Measurements from ENCODE around the gene MAST3.

Gene MAST3

GRCh38 chr19:18159810-18160209 is 62.2 kb downstream of the MAST3 start:
- TF ChIP-seq CTCF (IDR thresholded peaks at IDR 0.05; ENCODE audit: low read depth, low read length) (no peak), MYC (IDR thresholded peaks at IDR 0.05; ENCODE audit: low read depth, low read length) (no peak), POLR2A (IDR thresholded peaks at IDR 0.05; ENCODE audit: extremely low read depth, insufficient read length) (no peak), MAX (IDR thresholded peaks at IDR 0.05; ENCODE audit: low read depth, low read length) (no peak)
- DNase-seq (ENCODE audit: low read depth), result no peak
- H3K4me3 ChIP-seq (ENCODE audit: low read depth, low read length), result no peak overlapping the region

- DNase-seq (ENCODE audit: low read depth), result no peak
- no peak overlapping the region for H3K4me3 ChIP-seq (ENCODE audit: low read depth, low read length)
- TF ChIP-seq CTCF (IDR thresholded peaks at IDR 0.05; ENCODE audit: low read depth, low read length) (no peak), MAX (IDR thresholded peaks at IDR 0.05; ENCODE audit: low read depth, low read length) (no peak), MYC (IDR thresholded peaks at IDR 0.05; ENCODE audit: low read depth, low read length) (no peak), POLR2A (IDR thresholded peaks at IDR 0.05; ENCODE audit: extremely low read depth, insufficient read length) (no peak)
Observed at GRCh38 chr19:18160493-18160970, 63.0 kb downstream of the MAST3 start.

- TF ChIP-seq MAX (IDR thresholded peaks at IDR 0.05; ENCODE audit: low read depth, low read length), result peak; percentile 45; the same call in 1 of the 2 replicates
- TF ChIP-seq POLR2A (IDR thresholded peaks at IDR 0.05; ENCODE audit: extremely low read depth, insufficient read length), result peak; percentile 48
- peak; percentile 65 for TF ChIP-seq MYC (IDR thresholded peaks at IDR 0.05; ENCODE audit: low read depth, low read length)
- no peak for TF ChIP-seq CTCF (IDR thresholded peaks at IDR 0.05; ENCODE audit: low read depth, low read length)
- no peak overlapping the region for H3K4me3 ChIP-seq (ENCODE audit: low read depth, low read length)
- peak; percentile 69 for DNase-seq (ENCODE audit: low read depth)
Observed at GRCh38 chr19:18160971-18161635, 63.5 kb downstream of the MAST3 start.

GRCh38 chr19:18161636-18162002 is 64.0 kb downstream of the MAST3 start:
- no peak for DNase-seq (ENCODE audit: low read depth)

GRCh38 chr19:18164072-18164471 is 66.5 kb downstream of the MAST3 start:
- TF ChIP-seq CTCF (IDR thresholded peaks at IDR 0.05; ENCODE audit: low read depth, low read length) (no peak), MYC (IDR thresholded peaks at IDR 0.05; ENCODE audit: low read depth, low read length) (no peak), MAX (IDR thresholded peaks at IDR 0.05; ENCODE audit: low read depth, low read length) (no peak), POLR2A (IDR thresholded peaks at IDR 0.05; ENCODE audit: extremely low read depth, insufficient read length) (no peak)
- H3K4me3 ChIP-seq (ENCODE audit: low read depth, low read length), result no peak overlapping the region
- no peak for DNase-seq (ENCODE audit: low read depth)

More at GRCh38 chr19:18161636-18162002, 64.0 kb downstream of the MAST3 start:
- no peak for TF ChIP-seq MAX (IDR thresholded peaks at IDR 0.05; ENCODE audit: low read depth, low read length)
- no peak for TF ChIP-seq POLR2A (IDR thresholded peaks at IDR 0.05; ENCODE audit: extremely low read depth, insufficient read length)
- no peak for TF ChIP-seq CTCF (IDR thresholded peaks at IDR 0.05; ENCODE audit: low read depth, low read length)
- no peak for TF ChIP-seq MYC (IDR thresholded peaks at IDR 0.05; ENCODE audit: low read depth, low read length)
- no peak overlapping the region for H3K4me3 ChIP-seq (ENCODE audit: low read depth, low read length)

Measured in NB4 (cell line).